ENCODE data around the gene GPAT3.

GPAT3 gene

DNA sequence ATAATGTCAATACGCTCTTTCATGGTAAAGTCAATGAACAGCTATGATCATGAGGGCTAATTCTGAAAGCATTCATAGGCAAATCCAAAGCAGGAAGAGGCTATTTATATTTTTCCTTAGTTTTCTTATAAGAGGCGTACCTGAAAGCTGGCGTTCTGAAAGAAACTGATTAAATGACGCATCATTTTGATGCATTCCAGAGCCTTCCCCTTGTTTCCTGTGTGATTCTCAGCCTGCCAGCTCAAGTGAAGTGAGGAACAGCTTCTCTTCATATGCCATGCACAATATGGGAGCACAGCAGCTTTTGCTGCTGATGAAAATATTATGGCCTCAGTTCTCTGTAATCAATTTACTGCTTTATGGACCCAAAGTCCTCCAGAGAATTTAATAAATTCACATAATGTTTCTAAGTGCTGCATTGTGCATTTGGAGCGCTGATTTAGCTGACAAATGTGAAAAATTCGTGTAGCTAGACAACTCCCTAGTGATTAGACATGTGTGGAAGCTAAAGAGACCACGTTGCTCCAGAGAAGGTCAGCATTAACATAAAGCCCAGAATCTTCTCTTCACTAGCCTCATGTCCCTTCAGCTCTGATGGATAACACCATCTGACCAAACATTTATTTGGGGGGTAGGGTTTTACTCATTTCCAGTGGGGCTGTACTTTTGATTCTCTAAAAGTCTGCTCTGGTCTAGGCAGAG, 110.8 kb downstream of the GPAT3 start:
- no peak for ATAC-seq

DNA sequence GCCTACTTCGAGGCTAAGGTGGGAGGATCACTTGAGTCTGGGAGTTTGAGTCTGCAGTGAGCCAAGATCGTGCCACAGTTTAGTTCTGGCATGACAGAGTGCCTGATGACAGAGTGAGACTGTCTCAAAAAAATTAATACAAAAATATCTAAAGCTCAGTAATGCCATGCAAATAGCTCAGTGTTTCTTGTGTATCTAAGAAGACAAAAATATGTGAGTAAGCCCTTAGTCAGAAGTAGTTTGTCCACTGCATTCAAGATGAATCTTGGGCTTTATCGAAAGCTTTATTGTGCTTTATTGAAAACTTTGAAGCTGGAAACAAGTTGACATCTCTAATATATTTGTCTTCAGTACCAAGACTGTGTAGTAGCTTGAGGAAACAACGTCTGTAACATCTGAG, 115.9 kb downstream of the GPAT3 start:
- no peak for ATAC-seq
